ENCODE measurements around the gene TTYH2. TPM values are rescaled to one million over a fixed set of nuclear protein-coding genes. Genes with fewer than 3 reads are reported as not detected.
A peak's percentile ranks its signal among the peaks of the same experiment; 100 is the strongest.

Gene TTYH2
- total and polyA plus RNA-seq, 7 donors, result 0.89 to 16.4 (median 5.1) TPM

DNA sequence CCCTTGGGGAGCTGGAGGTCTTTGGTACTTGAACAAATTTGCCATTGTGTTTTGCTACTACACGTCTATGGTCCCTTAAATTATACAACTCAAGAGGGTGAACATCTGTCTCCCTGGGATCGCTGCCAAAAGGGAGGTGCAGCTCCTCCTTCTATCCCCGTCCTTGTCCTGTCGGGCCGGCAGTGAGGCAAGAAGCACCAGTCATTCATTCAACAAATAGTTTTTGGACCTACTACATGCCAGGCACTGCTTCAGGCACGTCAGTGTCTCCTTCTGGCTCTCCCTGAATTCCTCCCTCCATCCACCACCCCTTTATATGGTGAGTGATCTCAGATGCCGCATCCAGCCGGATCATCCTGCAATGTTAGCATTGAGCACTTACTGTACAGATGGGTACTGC is 12.1 kb upstream of the TTYH2 start:
- H3K27ac ChIP-seq, result no peak overlapping the region
- peaks cover 21% of the 10 kb centered on the region for H3K4me1 ChIP-seq
- no peak for ATAC-seq
- H3K27me3 ChIP-seq (ENCODE audit: insufficient read depth in 3 of 3, low read length in 2 of 3), result peaks cover 0 to 3% (median 2%) of the 10 kb centered on the region in 3 donors
- no peaks in the 10 kb centered on the region for H3K9me3 ChIP-seq
- TF ChIP-seq, protein P1, sequence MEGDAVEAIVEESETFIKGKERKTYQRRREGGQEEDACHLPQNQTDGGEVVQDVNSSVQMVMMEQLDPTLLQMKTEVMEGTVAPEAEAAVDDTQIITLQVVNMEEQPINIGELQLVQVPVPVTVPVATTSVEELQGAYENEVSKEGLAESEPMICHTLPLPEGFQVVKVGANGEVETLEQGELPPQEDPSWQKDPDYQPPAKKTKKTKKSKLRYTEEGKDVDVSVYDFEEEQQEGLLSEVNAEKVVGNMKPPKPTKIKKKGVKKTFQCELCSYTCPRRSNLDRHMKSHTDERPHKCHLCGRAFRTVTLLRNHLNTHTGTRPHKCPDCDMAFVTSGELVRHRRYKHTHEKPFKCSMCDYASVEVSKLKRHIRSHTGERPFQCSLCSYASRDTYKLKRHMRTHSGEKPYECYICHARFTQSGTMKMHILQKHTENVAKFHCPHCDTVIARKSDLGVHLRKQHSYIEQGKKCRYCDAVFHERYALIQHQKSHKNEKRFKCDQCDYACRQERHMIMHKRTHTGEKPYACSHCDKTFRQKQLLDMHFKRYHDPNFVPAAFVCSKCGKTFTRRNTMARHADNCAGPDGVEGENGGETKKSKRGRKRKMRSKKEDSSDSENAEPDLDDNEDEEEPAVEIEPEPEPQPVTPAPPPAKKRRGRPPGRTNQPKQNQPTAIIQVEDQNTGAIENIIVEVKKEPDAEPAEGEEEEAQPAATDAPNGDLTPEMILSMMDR (IDR thresholded peaks at IDR 0.05), result no peak
- peaks cover 0 to 21% of the 10 kb centered on the region in 2 donors for H3K36me3 ChIP-seq (ENCODE audit: insufficient read depth in 1 of 2, low read depth in 1 of 2)
- 13 to 20% (median 17%) methylated on average over 8 of the region's 8 CpGs for WGBS, 3 donors
- DNase-seq, result no peak
- intact Hi-C loops (cut with DNase I), result no loop called here
- no peak overlapping the region for H3K4me3 ChIP-seq

DNA sequence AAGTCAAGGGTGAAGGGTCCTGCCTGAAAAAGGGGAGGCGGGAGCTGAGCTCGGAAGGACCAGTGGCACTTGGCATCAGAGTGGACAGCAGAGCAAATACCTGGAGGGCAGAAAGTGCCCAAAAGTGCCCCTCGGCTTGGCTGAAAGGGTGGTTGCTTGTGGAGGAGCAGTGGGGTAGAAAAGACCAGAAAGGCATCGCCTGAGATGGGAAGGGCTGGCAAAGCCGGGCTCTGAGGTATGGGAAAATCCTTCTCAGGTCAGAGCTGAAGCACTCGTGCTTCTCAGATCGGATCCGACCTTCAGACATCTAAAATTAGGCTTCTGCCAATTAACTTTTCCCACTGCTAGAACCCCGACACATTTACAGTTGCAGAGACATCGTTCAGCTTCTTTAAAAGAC is 11.4 kb upstream of the TTYH2 start:
- TF ChIP-seq, protein P1 (IDR thresholded peaks at IDR 0.05), result no peak
- Histone ChIP-seq H3K4me1 (peaks cover 25% of the 10 kb centered on the region), H3K36me3 (ENCODE audit: insufficient read depth in 1 of 2, low read depth in 1 of 2) (peaks cover 0 to 26% of the 10 kb centered on the region in 2 donors), H3K27me3 (ENCODE audit: insufficient read depth in 3 of 3, low read length in 2 of 3) (no peaks in the 10 kb centered on the region), H3K27ac (no peak overlapping the region), H3K9me3 (no peaks in the 10 kb centered on the region), H3K4me3 (no peak overlapping the region)
- DNase-seq (no peak), ATAC-seq (no peak)
- intact Hi-C loops (cut with DNase I), result no loop called here
- 72 to 81% (median 77%) methylated on average over 10 of the region's 10 CpGs for WGBS, 3 donors

DNA sequence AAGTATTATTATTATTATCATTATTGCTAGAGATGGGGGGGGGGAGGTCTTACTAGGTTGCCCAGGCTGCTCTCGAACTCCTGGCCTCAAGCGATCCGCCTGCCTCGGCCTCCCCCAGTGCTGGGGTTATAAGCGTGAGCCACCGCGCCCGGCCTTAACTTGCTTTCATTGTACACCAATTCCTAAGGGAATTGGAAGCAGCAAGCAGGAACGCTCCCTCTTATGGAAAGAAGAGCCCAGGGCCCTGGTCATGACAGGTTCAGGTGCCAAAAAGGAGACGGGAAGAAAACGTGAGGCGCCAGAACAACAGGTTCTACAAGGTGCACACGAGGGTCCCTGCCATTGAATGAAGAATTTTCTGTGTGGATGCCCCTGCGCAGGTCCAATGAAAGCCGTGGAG is 10.4 kb upstream of the TTYH2 start:
- Histone ChIP-seq H3K4me1 (peaks cover 35% of the 10 kb centered on the region), H3K9me3 (no peaks in the 10 kb centered on the region), H3K27ac (no peak overlapping the region), H3K27me3 (ENCODE audit: insufficient read depth in 3 of 3, low read length in 2 of 3) (no peaks in the 10 kb centered on the region), H3K36me3 (ENCODE audit: insufficient read depth in 1 of 2, low read depth in 1 of 2) (peaks cover 0 to 36% of the 10 kb centered on the region in 2 donors), H3K4me3 (peak overlapping the region; percentile 95)
- no peak for ATAC-seq
- no peak for DNase-seq
- TF ChIP-seq, protein P1 (IDR thresholded peaks at IDR 0.05), result no peak
- WGBS, 3 donors, result 10 to 23% (median 19%) methylated on average over 15 of the region's 15 CpGs
- intact Hi-C loops (cut with DNase I), result no loop called here

DNA sequence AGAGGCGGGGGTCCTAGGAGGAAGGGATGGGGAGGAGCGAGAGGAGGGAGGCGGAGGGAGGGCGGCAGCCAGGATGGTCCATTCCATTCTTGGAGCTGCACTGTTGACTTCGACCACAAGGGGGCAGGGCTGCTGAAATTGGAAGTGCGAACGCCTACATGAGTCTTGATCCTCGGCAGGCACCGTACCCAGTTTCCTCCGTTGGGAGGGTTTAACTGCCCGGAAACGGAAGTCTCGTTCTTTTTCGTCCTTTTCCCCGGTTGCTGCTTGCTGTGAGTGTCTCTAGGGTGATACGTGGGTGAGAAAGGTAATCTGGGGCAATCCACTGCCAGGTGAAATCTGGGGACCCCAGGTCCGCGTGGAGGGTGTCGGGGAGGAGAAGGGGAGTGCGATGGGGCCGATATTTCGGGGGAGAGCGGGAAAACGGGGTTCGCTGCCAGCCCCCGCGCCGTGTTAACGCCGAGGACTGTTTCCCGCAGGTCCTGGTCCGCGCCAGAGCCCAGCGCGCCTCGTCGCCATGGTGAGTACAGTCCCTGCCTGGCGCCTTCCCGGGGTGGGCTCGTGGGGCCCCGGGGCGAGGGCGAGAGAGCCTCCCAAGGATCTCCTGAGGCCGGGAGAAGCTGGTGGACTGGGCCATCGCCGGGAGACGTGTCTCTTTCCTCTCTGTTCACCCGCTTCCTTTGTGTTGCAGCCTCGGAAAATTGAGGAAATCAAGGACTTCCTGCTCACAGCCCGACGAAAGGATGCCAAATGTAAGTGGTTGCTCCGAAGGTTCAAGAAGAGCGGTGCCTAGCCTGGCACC is 9.7 kb upstream of the TTYH2 start, which contains the start of gene RPL38:
Gene RPL38 (plus strand): TSS at position 240 of the 802 bp plus-strand sequence. CDS start 278 bp downstream, at position 518.
- intact Hi-C loops (cut with DNase I), result no loop called here
- ATAC-seq, result peak; percentile 85 to 91 (median 88)
- H3K4me1 ChIP-seq, result peaks cover 42% of the 10 kb centered on the region

More for the DNA sequence above, 9.7 kb upstream of the TTYH2 start, which contains the start of gene RPL38:
- H3K4me3 ChIP-seq, result peak within 1 kb of the TSS; percentile 95
- TF ChIP-seq, protein P1 (IDR thresholded peaks at IDR 0.05), result peak; percentile 93
- H3K36me3 ChIP-seq (ENCODE audit: insufficient read depth in 1 of 2, low read depth in 1 of 2), result peaks cover 4 to 43% of the 10 kb centered on the region in 2 donors
- peak within 1 kb of the TSS; percentile 93 for H3K27ac ChIP-seq
- H3K27me3 ChIP-seq (ENCODE audit: insufficient read depth in 3 of 3, low read length in 2 of 3), result no peaks in the 10 kb centered on the region
- peak; percentile 95 to 97 for DNase-seq
- no peaks in the 10 kb centered on the region for H3K9me3 ChIP-seq
- 0 to 1% (median 0%) methylated on average over 52 to 53 of the region's 53 CpGs for WGBS, 3 donors
